HEK293 (cell line): ENCODE results near the gene TACC2.

Experiments
- CTCF ChIA-PET: fragments of 350-600 bp; formaldehyde crosslinking; extraction: SDS; loops from one replicate; lab custom pipeline; 2021; ENCODE audit warnings: antibody characterized with exemption; lab: Yijun Ruan, JAX
- POLR2A ChIA-PET: fragments of 300-600 bp; formaldehyde crosslinking; extraction: SDS; loops from one replicate; lab custom pipeline; 2020; ENCODE audit warnings: antibody characterized with exemption, inconsistent platforms; lab: Yijun Ruan, JAX
- H3K27ac ChIP-seq: fragments of 200-500 bp; sonication (Bioruptor generic); 2 replicates; pipeline ENCODE4 v1.5.1; 2014; ENCODE audit warnings: low read depth, low read length, control low read depth, inconsistent platforms; ENCODE audit errors: extremely low read depth
- H3K36me3 ChIP-seq, 2 experiments: fragments of 200-500 bp in 1 of 2; sonication (Bioruptor generic) in 1 of 2; 1 replicate in 1 of 2; 2 replicates in 1 of 2; pipeline ENCODE4 v1.5.1; 2014 to 2017; ENCODE audit warnings: inconsistent platforms in 2 of 2, low read length in 2 of 2; ENCODE audit not compliant: control insufficient read depth in 2 of 2, insufficient read depth in 1 of 2
- H3K4me1 ChIP-seq: fragments of 200-500 bp; sonication (Bioruptor generic); 2 replicates; pipeline ENCODE4 v1.5.1; 2014; ENCODE audit warnings: mild to moderate bottlenecking, low read length, inconsistent platforms; ENCODE audit not compliant: control insufficient read depth, insufficient read depth
- H3K4me3 ChIP-seq: 2 replicates; pipeline ENCODE4 v1.5.1; 2011; ENCODE audit warnings: low read depth, mild to moderate bottlenecking, control low read depth, low read length, moderate library complexity
- H3K9me3 ChIP-seq: fragments of 200-500 bp; sonication (Bioruptor generic); 2 replicates; pipeline ENCODE4 v1.5.1; 2014; ENCODE audit warnings: low read depth, low read length, inconsistent platforms; ENCODE audit not compliant: control insufficient read depth, insufficient read depth
- WT1 ChIP-seq: fragments of 450-650 bp; formaldehyde crosslinking; IDR thresholded peaks from 2 replicates; pipeline ENCODE4 v1.5.1; 2016; ENCODE audit warnings: missing biosample characterization, missing genetic modification characterization
- ZBTB26 ChIP-seq: fragments of 450-650 bp; formaldehyde crosslinking; optimal IDR thresholded peaks from 2 replicates; pipeline ENCODE3; 2016; ENCODE audit warnings: missing biosample characterization, mild to moderate bottlenecking, missing genetic modification characterization
- ZBTB44 ChIP-seq: fragments of 450-650 bp; IDR thresholded peaks from 2 replicates; pipeline ENCODE4 v1.5.1; 2018; ENCODE audit warnings: missing biosample characterization, mild to moderate bottlenecking, missing genetic modification characterization
- ZBTB6 ChIP-seq: fragments of 450-650 bp; formaldehyde crosslinking; IDR thresholded peaks from 2 replicates; pipeline ENCODE4 v1.5.1; 2017; ENCODE audit warnings: missing biosample characterization, missing genetic modification characterization
- ZNF155 ChIP-seq: fragments of 450-650 bp; formaldehyde crosslinking; IDR thresholded peaks from 2 replicates; pipeline ENCODE4 v1.5.1; 2016; ENCODE audit warnings: missing biosample characterization, missing genetic modification characterization
- ZNF16 ChIP-seq: fragments of 450-650 bp; formaldehyde crosslinking; IDR thresholded peaks from 2 replicates; pipeline ENCODE4 v1.5.1; 2016; ENCODE audit warnings: low read depth, missing biosample characterization, missing genetic modification characterization
- ZNF2 ChIP-seq: fragments of 450-650 bp; formaldehyde crosslinking; IDR thresholded peaks from 2 replicates; pipeline ENCODE4 v1.5.1; 2016; ENCODE audit warnings: missing biosample characterization, missing genetic modification characterization
- ZNF26 ChIP-seq: fragments of 450-650 bp; formaldehyde crosslinking; IDR thresholded peaks from 2 replicates; pipeline ENCODE4 v1.5.1; 2016; ENCODE audit warnings: missing biosample characterization, missing genetic modification characterization
- ZNF394 ChIP-seq: fragments of 450-650 bp; formaldehyde crosslinking; IDR thresholded peaks from 2 replicates; pipeline ENCODE4 v1.5.1; 2016; ENCODE audit warnings: missing biosample characterization, missing genetic modification characterization, mild to moderate bottlenecking, moderate library complexity, borderline replicate concordance
- ZNF514 ChIP-seq: fragments of 450-650 bp; formaldehyde crosslinking; IDR thresholded peaks from 2 replicates; pipeline ENCODE4 v1.5.1; 2016; ENCODE audit warnings: missing biosample characterization, missing genetic modification characterization
- ZNF548 ChIP-seq: fragments of 450-650 bp; formaldehyde crosslinking; IDR thresholded peaks from 2 replicates; pipeline ENCODE4 v1.5.1; 2016; ENCODE audit warnings: missing biosample characterization, missing genetic modification characterization
- ZNF621 ChIP-seq: fragments of 450-650 bp; formaldehyde crosslinking; IDR thresholded peaks from 2 replicates; pipeline ENCODE4 v1.5.1; 2017; ENCODE audit warnings: missing biosample characterization, missing genetic modification characterization
- ZNF645 ChIP-seq: fragments of 450-650 bp; formaldehyde crosslinking; IDR thresholded peaks from 2 replicates; pipeline ENCODE4; 2016; ENCODE audit warnings: missing biosample characterization, missing genetic modification characterization
- ZNF658 ChIP-seq: fragments of 450-650 bp; formaldehyde crosslinking; IDR thresholded peaks from 2 replicates; pipeline ENCODE4; 2016; ENCODE audit warnings: missing biosample characterization, missing genetic modification characterization
- ZNF664 ChIP-seq: fragments of 450-650 bp; formaldehyde crosslinking; IDR thresholded peaks from 2 replicates; pipeline ENCODE4 v1.5.1; 2016; ENCODE audit warnings: missing biosample characterization, missing genetic modification characterization
- ZSCAN18 ChIP-seq: fragments of 450-650 bp; formaldehyde crosslinking; IDR thresholded peaks from 2 replicates; pipeline ENCODE4 v1.5.1; 2016; ENCODE audit warnings: missing biosample characterization, missing genetic modification characterization
- ZSCAN23 ChIP-seq: fragments of 450-650 bp; formaldehyde crosslinking; IDR thresholded peaks from 2 replicates; pipeline ENCODE4 v1.5.1; 2016; ENCODE audit warnings: missing biosample characterization, missing genetic modification characterization
- ZSCAN30 ChIP-seq: fragments of 450-650 bp; IDR thresholded peaks from 2 replicates; pipeline ENCODE4 v1.5.1; 2018; ENCODE audit warnings: missing biosample characterization, mild to moderate bottlenecking, missing genetic modification characterization, moderate library complexity

TACC2 gene

GRCh38 chr10:121988361-121989324 lies at the start of gene TACC2:
Gene TACC2 (plus strand): TSS chr10:121989163. CDS start chr10:122021982, 32,819 bp downstream.
- Histone ChIP-seq H3K4me3 (no peak within 1 kb of the TSS), H3K9me3 (no peaks in the 10 kb centered on the region), H3K4me1 (no peaks in the 10 kb centered on the region), H3K36me3 (no peaks in the 10 kb centered on the region), H3K27ac (no peak within 1 kb of the TSS)
- TF ChIP-seq ZNF26 (tag by site-specific recombination) (no peak), ZNF664 (tag by site-specific recombination) (no peak), ZNF155 (tag by site-specific recombination) (no peak), ZNF658 (tag by site-specific recombination) (no peak), ZBTB44 (tag by site-specific recombination) (no peak), ZBTB26 (tag by site-specific recombination) (no peak), ZNF394 (tag by site-specific recombination) (no peak), ZSCAN18 (no peak), ZSCAN30 (tag by site-specific recombination) (no peak)
- CTCF ChIA-PET: no interaction called here
- POLR2A ChIA-PET: no interaction called here

- Histone ChIP-seq H3K36me3 (no peaks in the 10 kb centered on the region), H3K4me3 (no peak overlapping the region), H3K9me3 (no peaks in the 10 kb centered on the region), H3K4me1 (no peaks in the 10 kb centered on the region), H3K27ac (no peak overlapping the region)
- TF ChIP-seq ZNF514 (tag by site-specific recombination) (no peak), ZSCAN23 (tag by site-specific recombination) (no peak), ZNF155 (tag by site-specific recombination) (no peak), WT1 (tag by site-specific recombination) (no peak), ZBTB6 (tag by site-specific recombination) (no peak), ZNF621 (tag by site-specific recombination) (no peak), ZNF645 (tag by site-specific recombination) (no peak), ZNF16 (tag by site-specific recombination) (no peak), ZNF548 (no peak), ZNF2 (tag by site-specific recombination) (no peak)
- ChIA-PET POLR2A (no interaction called here), CTCF (interaction anchor here (0.8 kb wide), 1 partner anchor 8 kb away, joined by 3 read pairs; no protein-coding TSS in a partner anchor)
Measured at GRCh38 chr10:121941532-121941931, 47.4 kb upstream of the TACC2 start.
